Uterus (tissue), 2 donors: ENCODE data around the gene SRCAP.

Source experiments
- CTCF ChIP-seq, 4 experiments: fragments of 200-600 bp in 2 of 4; fragments of 450-650 bp in 2 of 4; sonication (generic) in 2 of 4; IDR thresholded peaks; one replicate each; pipeline ENCODE4 v1.5.1; 2016 to 2019; ENCODE audit warnings: antibody characterized with exemption in 4 of 4, mild to moderate bottlenecking in 2 of 4, moderate library complexity in 1 of 4
- POLR2A ChIP-seq, 2 donors: fragments of 450-650 bp; IDR thresholded peaks; one replicate each; pipeline ENCODE4 v1.6.1; 2016; ENCODE audit warnings: antibody characterized with exemption in 2 of 2, mild to moderate bottlenecking in 1 of 2, moderate library complexity in 1 of 2

- TF ChIP-seq CTCF (IDR thresholded peaks at IDR 0.05) (no peak), POLR2A (IDR thresholded peaks at IDR 0.05) (no peak)
These were observed 85.2 kb downstream of the SRCAP start for GRCh38 chr16:30784215-30784614.
